Stomach (tissue), 9 donors: ENCODE data around the gene ZFX. TPM values are rescaled to one million over a fixed set of nuclear protein-coding genes. Genes with fewer than 3 reads are reported as not detected.
"Not testable (repeated sequence)": the region's sequence is repeated elsewhere in the genome, so short reads cannot be mapped to it uniquely, and the experiment has no call there.

Experiments
- DNase-seq, 2 donors: peaks; one replicate each; pipeline versions ENCODE4 v3.0.0 to v3.0.0-alpha.2; 2013 to 2019
- H3K27ac ChIP-seq, 5 donors: fragments of 200-600 bp in 4 of 5; sonication (generic) in 4 of 5; one replicate each; pipeline ENCODE4 v1.5.1; 2013 to 2019; ENCODE audit warnings: mild to moderate bottlenecking in 1 of 5, moderate library complexity in 1 of 5
- H3K27me3 ChIP-seq, 3 donors: fragments of 200-600 bp; sonication (generic); one replicate each; pipeline ENCODE4 v1.5.1; 2017 to 2019; ENCODE audit warnings: mixed run types in 1 of 3
- H3K36me3 ChIP-seq, 4 donors: fragments of 200-600 bp; sonication (generic); 1 replicate in 3 of 4; 2 replicates in 1 of 4; pipeline ENCODE4 v1.5.1; 2016 to 2019
- H3K4me1 ChIP-seq, 4 donors: fragments of 200-600 bp; sonication (generic); one replicate each; pipeline ENCODE4 v1.5.1; 2016 to 2019
- H3K4me3 ChIP-seq, 4 donors: fragments of 200-600 bp; sonication (generic) in 3 of 4; one replicate each; pipeline ENCODE4 v1.5.1; 2016 to 2019; ENCODE audit warnings: mild to moderate bottlenecking in 1 of 4
- H3K9me3 ChIP-seq, 4 donors: fragments of 200-600 bp; sonication (generic); one replicate each; pipeline ENCODE4 v1.5.1; 2016 to 2019
- CTCF ChIP-seq, 7 experiments: fragments of 450-650 bp in 4 of 7; fragments of 200-600 bp in 3 of 7; sonication (generic) in 3 of 7; IDR thresholded peaks; one replicate each; pipeline ENCODE4 v1.5.1; 2016 to 2019; ENCODE audit warnings: antibody characterized with exemption in 7 of 7, control low read depth in 2 of 7, mild to moderate bottlenecking in 1 of 7
- EP300 ChIP-seq: sonication (generic); formaldehyde crosslinking; IDR thresholded peaks from one replicate; pipeline ENCODE4 v1.6.1; 2017; ENCODE audit warnings: antibody characterized with exemption
- POLR2A ChIP-seq, 4 donors: fragments of 450-650 bp; IDR thresholded peaks; one replicate each; pipeline ENCODE4 v1.6.1; 2016; ENCODE audit warnings: antibody characterized with exemption in 4 of 4, control low read depth in 2 of 4, mild to moderate bottlenecking in 1 of 4, moderate library complexity in 1 of 4
- POLR2AphosphoS5 ChIP-seq, 3 donors: sonication (generic); formaldehyde crosslinking; IDR thresholded peaks; one replicate each; pipeline ENCODE4 v1.6.1; 2016; ENCODE audit warnings: antibody characterized with exemption in 3 of 3
- WGBS, 5 donors: extraction: QIAGEN DNeasy Blood & Tissue Kit in 3 of 5; methylation state at CpG; one replicate each; pipeline versions ENCODE4 v1.1.5 to v1.1.7; 2013 to 2018; 5-methylcytosine and 5-hydroxymethylcytosine counted together
- intact Hi-C: fragments of 100-400 bp; cut with DNase I; formaldehyde crosslinking; loops from one replicate; pipeline ENCODE4 v1.15.1; 2023; ENCODE audit warnings: low total_unique reads
- polyA plus RNA-seq, 3 donors: library from polyadenylated mRNA; stranded (reverse); fragments of 200-250 nt; gene quantifications; one replicate each; pipeline ENCODE4 v1.2.3, GENCODE V29; 2013
- total RNA-seq, 5 donors: library from RNA; depleted of rRNA; stranded (reverse); fragments of >200 nt; gene quantifications; one replicate each; pipeline versions ENCODE4 v1.1.0 to v1.2.3, GENCODE V29; 2014 to 2016
- donor health status: healthy with polysubstance abuse.
- donor health status: Bipolar disorder and iron deficiency.
- donor health status: healthy.

Gene ZFX
- total and polyA plus RNA-seq, 8 donors, result 3.8 to 73.6 (median 17.4) TPM

- no peak for TF ChIP-seq POLR2A (IDR thresholded peaks at IDR 0.05)
- H3K9me3 ChIP-seq, result no peaks in the 10 kb centered on the region
- 6 to 34% (median 13%) methylated on average over 4 of the region's 4 CpGs for WGBS, 5 donors
- H3K27me3 ChIP-seq, result no peaks in the 10 kb centered on the region
- peak overlapping the region in 2 of 4 donors; percentile 6 for H3K4me3 ChIP-seq
- intact Hi-C loops, result no loop called here
- no peak for DNase-seq
- peaks cover 0 to 5% (median 2%) of the 10 kb centered on the region in 4 donors for H3K36me3 ChIP-seq
- H3K27ac ChIP-seq, result peak overlapping the region in 2 of 5 donors; percentile 12 to 100
- H3K4me1 ChIP-seq, result peaks cover 4 to 81% (median 64%) of the 10 kb centered on the region in 4 donors
These were observed 3.8 kb downstream of the ZFX start for GRCh38 chrX:24153178-24153795.

- H3K27me3 ChIP-seq, result no peaks in the 10 kb centered on the region
- 25 to 49% (median 33%) methylated on average over 2 of the region's 2 CpGs for WGBS, 5 donors
- peaks cover 4 to 81% (median 62%) of the 10 kb centered on the region in 4 donors for H3K4me1 ChIP-seq
- H3K4me3 ChIP-seq, result peak overlapping the region in 1 of 4 donors; percentile 6
- TF ChIP-seq EP300 (no peak), POLR2A (IDR thresholded peaks at IDR 0.05) (no peak), POLR2AphosphoS5 (IDR thresholded peaks at IDR 0.05) (no peak), CTCF (IDR thresholded peaks at IDR 0.05) (no peak)
- peaks cover 0 to 5% (median 2%) of the 10 kb centered on the region in 4 donors for H3K36me3 ChIP-seq
- no peaks in the 10 kb centered on the region for H3K9me3 ChIP-seq
- intact Hi-C loops, result no loop called here
- DNase-seq, result no peak
- H3K27ac ChIP-seq, result peak overlapping the region in 2 of 5 donors; percentile 12 to 100
These were observed 4.3 kb downstream of the ZFX start for GRCh38 chrX:24153796-24154189.

- TF ChIP-seq CTCF (IDR thresholded peaks at IDR 0.05), result no peak
- TF ChIP-seq EP300, result no peak
- TF ChIP-seq POLR2A (IDR thresholded peaks at IDR 0.05), result no peak
- TF ChIP-seq POLR2AphosphoS5 (IDR thresholded peaks at IDR 0.05), result no peak
- WGBS, 5 donors, result 40 to 76% (median 47%) methylated on average over 8 of the region's 8 CpGs
- intact Hi-C loops, result no loop called here
These were observed 5.0 kb downstream of the ZFX start for GRCh38 chrX:24154490-24155034.

GRCh38 chrX:24155747-24156146 lies 6.2 kb downstream of the ZFX start:
- H3K4me1 ChIP-seq, result peaks cover 4 to 100% (median 76%) of the 10 kb centered on the region in 4 donors
- intact Hi-C loops, result not testable (repeated sequence)
- 78 to 90% (median 84%) methylated on average over 5 to 7 of the region's 7 CpGs for WGBS, 5 donors

More at GRCh38 chrX:24154490-24155034, 5.0 kb downstream of the ZFX start:
- no peak for DNase-seq
- Histone ChIP-seq H3K9me3 (no peaks in the 10 kb centered on the region), H3K27ac (peak overlapping the region in 2 of 5 donors; percentile 23 to 100), H3K27me3 (no peaks in the 10 kb centered on the region), H3K4me3 (peak overlapping the region in 1 of 4 donors; percentile 8), H3K4me1 (peaks cover 4 to 89% (median 70%) of the 10 kb centered on the region in 4 donors), H3K36me3 (peaks cover 0 to 5% (median 2%) of the 10 kb centered on the region in 4 donors)

GRCh38 chrX:24156177-24156576 lies 6.6 kb downstream of the ZFX start:
- Histone ChIP-seq H3K27ac (peak overlapping the region in 1 of 5 donors; percentile 11), H3K27me3 (no peaks in the 10 kb centered on the region), H3K4me1 (peaks cover 4 to 100% (median 75%) of the 10 kb centered on the region in 4 donors), H3K4me3 (no peak overlapping the region), H3K9me3 (no peaks in the 10 kb centered on the region), H3K36me3 (peaks cover 0 to 5% (median 2%) of the 10 kb centered on the region in 4 donors)
- 69 to 79% (median 75%) methylated on average over 4 of the region's 4 CpGs for WGBS, 5 donors
- no peak for TF ChIP-seq POLR2AphosphoS5 (IDR thresholded peaks at IDR 0.05)
- TF ChIP-seq CTCF (IDR thresholded peaks at IDR 0.05), result no peak
- TF ChIP-seq POLR2A (IDR thresholded peaks at IDR 0.05), result no peak
- no peak for TF ChIP-seq EP300
- no peak for DNase-seq
- intact Hi-C loops, result no loop called here

More at GRCh38 chrX:24155747-24156146, 6.2 kb downstream of the ZFX start:
- not testable (repeated sequence) for H3K4me3 ChIP-seq, DNase-seq, H3K36me3 ChIP-seq, H3K9me3 ChIP-seq, H3K27me3 ChIP-seq
- peak overlapping the region in 1 of 5 donors; percentile 11 for H3K27ac ChIP-seq
